Glutamatergic neuron (in vitro differentiated cells): ENCODE data around the gene CCDC191. TPM values are rescaled to one million over a fixed set of nuclear protein-coding genes. Genes with fewer than 3 reads are reported as not detected.

ENCODE experiments used
- DNase-seq: peaks from one replicate; pipeline ENCODE4 v3.0.0; 2022
- H3K27ac Mint-ChIP-seq: one replicate; pipeline ENCODE4 v1.8.0; 2020; ENCODE audit warnings: mild to moderate bottlenecking, mixed read lengths, inconsistent platforms; ENCODE audit not compliant: unreplicated experiment
- H3K27me3 Mint-ChIP-seq: one replicate; pipeline ENCODE4 v1.8.0; 2020; ENCODE audit warnings: mild to moderate bottlenecking, moderate library complexity, mixed read lengths, inconsistent platforms; ENCODE audit not compliant: unreplicated experiment
- H3K36me3 Mint-ChIP-seq: one replicate; pipeline ENCODE4 v1.8.0; 2020; ENCODE audit warnings: mild to moderate bottlenecking, mixed read lengths, inconsistent platforms; ENCODE audit not compliant: unreplicated experiment
- H3K4me1 Mint-ChIP-seq: one replicate; pipeline ENCODE4 v1.8.0; 2020; ENCODE audit warnings: mild to moderate bottlenecking, low read depth, mixed read lengths, inconsistent platforms; ENCODE audit not compliant: unreplicated experiment
- H3K4me3 Mint-ChIP-seq: one replicate; pipeline ENCODE4 v1.8.0; 2020; ENCODE audit warnings: mild to moderate bottlenecking, mixed read lengths, inconsistent platforms; ENCODE audit not compliant: unreplicated experiment
- H3K9me3 Mint-ChIP-seq: one replicate; pipeline ENCODE4 v1.8.0; 2020; ENCODE audit warnings: mild to moderate bottlenecking, moderate library complexity, mixed read lengths, inconsistent platforms; ENCODE audit not compliant: unreplicated experiment
- CTCF ChIP-seq: fragments of 200-600 bp; sonication (generic); IDR thresholded peaks from one replicate; pipeline ENCODE4 v1.5.0; 2021; ENCODE audit not compliant: partially characterized antibody, unreplicated experiment
- total RNA-seq: library from RNA; stranded (reverse); fragmentation: NEBNext Ultra II Directional; extraction: Animal tissue kit (Norgen Biotek cat#: 25700); gene quantifications from one replicate; pipeline ENCODE4 v1.2.1, GENCODE V29; 2021; ENCODE audit not compliant: unreplicated experiment

Gene CCDC191
- total RNA-seq, 1 donor from 2014 or later: 3.8 TPM

DNA sequence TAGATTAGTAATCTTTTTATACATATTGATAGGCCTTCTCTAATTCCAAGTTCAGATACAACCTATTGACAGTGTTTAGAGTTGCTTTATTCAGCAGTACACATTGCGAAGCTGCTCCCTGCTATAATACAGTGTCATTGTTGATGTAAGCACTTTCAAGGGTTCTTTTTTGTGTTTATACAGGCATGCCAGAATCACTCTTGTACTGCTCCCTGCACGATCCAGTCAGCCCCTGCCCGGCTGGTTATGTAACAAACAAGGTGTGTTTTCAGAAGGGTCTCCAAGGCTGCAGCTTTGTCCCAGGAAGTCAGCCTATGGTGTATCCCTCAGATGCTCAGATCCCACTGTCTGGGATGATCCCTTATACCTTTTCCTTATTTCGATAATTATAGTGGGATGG is 11.5 kb upstream of the CCDC191 start:
- Mint-ChIP-seq H3K27ac (no peak overlapping the region), H3K36me3 (no peaks in the 10 kb centered on the region), H3K27me3 (no peaks in the 10 kb centered on the region), H3K9me3 (no peaks in the 10 kb centered on the region), H3K4me3 (no peak overlapping the region), H3K4me1 (no peaks in the 10 kb centered on the region)
- no peak for DNase-seq
- TF ChIP-seq CTCF: no peak

DNA sequence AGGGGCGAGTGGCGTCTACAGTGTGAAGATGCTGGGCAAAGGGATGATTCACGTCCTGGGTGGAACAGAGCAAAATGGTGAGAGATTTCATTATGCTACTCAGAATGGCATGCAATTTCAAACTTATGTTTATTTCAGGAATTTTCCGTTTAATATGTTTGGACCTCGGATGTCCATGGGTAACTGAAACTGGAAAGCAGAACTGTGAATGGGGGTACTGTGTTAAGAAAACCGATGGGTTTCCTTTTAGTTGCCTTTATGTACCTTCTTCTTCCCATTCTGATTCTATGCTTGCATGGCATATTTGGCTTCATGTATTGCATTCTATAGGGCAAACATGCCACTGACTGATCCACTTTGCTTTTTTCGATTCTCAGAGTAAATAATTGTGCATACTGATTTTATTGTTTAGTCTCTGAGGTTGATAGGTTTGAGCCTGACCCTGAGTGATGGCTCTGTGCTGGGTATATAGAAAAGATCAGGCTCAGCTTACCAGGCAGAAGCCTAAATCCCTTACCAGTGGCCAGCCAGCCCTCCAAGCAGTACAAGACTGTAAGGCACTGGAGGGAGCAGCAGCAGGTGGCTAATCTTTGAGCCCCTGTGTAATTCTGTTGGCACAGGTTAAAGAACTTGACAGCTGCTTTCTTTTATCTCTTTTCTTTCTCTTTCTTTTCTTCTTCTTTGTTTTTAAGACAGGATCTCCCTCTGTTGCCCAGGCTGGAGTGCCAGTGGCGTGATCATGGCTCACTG is 4.8 kb upstream of the CCDC191 start:
- DNase-seq: no peak
- Mint-ChIP-seq H3K27ac (no peak overlapping the region), H3K9me3 (peaks cover 2% of the 10 kb centered on the region), H3K4me1 (no peaks in the 10 kb centered on the region), H3K36me3 (no peaks in the 10 kb centered on the region), H3K4me3 (no peak overlapping the region), H3K27me3 (peaks cover 4% of the 10 kb centered on the region)
- TF ChIP-seq CTCF: no peak

DNA sequence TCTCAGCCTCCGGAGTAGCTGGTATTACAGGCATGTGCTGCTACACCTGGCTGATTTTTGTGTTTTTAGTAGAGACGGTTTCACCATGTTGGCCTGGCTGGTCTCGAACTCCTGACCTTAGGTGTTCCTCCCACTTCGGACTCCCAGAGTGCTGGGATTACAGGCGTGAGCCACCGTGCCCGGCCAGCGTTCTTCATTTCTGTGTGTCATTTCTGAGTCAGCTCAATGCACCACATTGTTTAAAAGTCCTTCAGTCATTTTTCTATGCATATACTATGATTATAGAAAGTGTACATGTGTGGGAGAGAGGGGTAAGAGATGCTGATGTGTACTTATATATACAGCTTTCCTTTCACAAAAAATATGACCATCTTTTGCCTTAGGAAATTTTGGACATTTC is 2.3 kb upstream of the CCDC191 start:
- no peak for DNase-seq
- H3K4me1 Mint-ChIP-seq: peaks cover 4% of the 10 kb centered on the region
- no peak overlapping the region for H3K27ac Mint-ChIP-seq

DNA sequence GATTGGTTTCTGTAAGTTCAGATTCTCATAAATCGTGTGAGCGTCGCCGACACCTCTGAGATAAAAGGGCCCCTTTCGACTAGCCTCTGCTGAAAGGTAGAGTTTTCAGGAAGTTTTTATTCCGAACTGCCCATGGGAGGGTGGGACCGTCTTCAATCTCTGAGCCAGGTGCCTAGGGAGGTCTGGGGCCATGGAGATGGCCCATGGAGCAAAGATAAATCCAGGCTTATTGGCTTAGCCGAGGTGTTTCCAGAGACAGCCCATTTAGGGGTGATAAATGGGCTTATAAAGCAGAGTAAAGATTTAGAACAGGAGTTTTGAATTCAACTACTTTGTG is 653 bp upstream of the CCDC191 start:
- no peak for TF ChIP-seq CTCF
- no peaks in the 10 kb centered on the region for H3K36me3 Mint-ChIP-seq
- peaks cover 4% of the 10 kb centered on the region for H3K4me1 Mint-ChIP-seq
- peaks cover 4% of the 10 kb centered on the region for H3K27me3 Mint-ChIP-seq
- H3K4me3 Mint-ChIP-seq: peak overlapping the region; percentile 98
- DNase-seq: no peak
- H3K27ac Mint-ChIP-seq: peak overlapping the region; percentile 75
- H3K9me3 Mint-ChIP-seq: peaks cover 5% of the 10 kb centered on the region

More for the DNA sequence above, 2.3 kb upstream of the CCDC191 start:
- peaks cover 5% of the 10 kb centered on the region for H3K9me3 Mint-ChIP-seq
- peaks cover 4% of the 10 kb centered on the region for H3K27me3 Mint-ChIP-seq
- no peaks in the 10 kb centered on the region for H3K36me3 Mint-ChIP-seq
- no peak overlapping the region for H3K4me3 Mint-ChIP-seq
- no peak for TF ChIP-seq CTCF

DNA sequence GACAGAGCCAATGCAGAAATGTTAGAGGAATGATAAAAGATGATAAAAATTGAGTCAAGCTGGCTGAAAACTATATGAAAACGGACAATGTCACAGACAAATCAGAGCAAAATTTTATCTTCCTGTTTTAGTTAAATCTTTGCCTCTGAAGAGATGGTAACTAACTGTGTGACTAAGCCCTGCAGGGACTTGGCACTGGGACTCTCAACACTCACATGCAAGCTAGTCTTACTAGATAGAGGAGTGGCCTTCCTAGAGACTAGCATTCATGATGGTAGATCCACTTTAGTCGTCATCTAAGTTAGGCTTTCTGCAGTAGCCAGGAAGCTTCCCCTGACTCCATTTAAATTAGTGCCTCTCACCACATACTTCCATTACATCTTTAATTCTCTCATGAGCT is 4.1 kb downstream of the CCDC191 start:
- no peak for TF ChIP-seq CTCF
- DNase-seq: no peak
- Mint-ChIP-seq H3K27me3 (peaks cover 5% of the 10 kb centered on the region), H3K36me3 (no peaks in the 10 kb centered on the region), H3K4me1 (peaks cover 4% of the 10 kb centered on the region), H3K4me3 (no peak overlapping the region), H3K27ac (no peak overlapping the region), H3K9me3 (peaks cover 7% of the 10 kb centered on the region)
